HL-60/S4 treated with retinoic acid at 250 ng/mL for 4 days and 3 days (cell line): Measurements from ENCODE around the gene NIPAL4.
"Not testable (repeated sequence)": the region's sequence is repeated elsewhere in the genome, so short reads cannot be mapped to it uniquely, and the experiment has no call there.

ENCODE experiments used
- in situ Hi-C: fragments of 300-500 bp; cut with MboI; formaldehyde crosslinking; loops from 2 replicates; pipeline ENCODE4 v1.7.0; 2022; ENCODE audit warnings: low sequenced_read_pairs

NIPAL4 gene

GRCh38 chr5:157459715-157460599 is at the start of gene NIPAL4:
Gene NIPAL4 (plus strand): TSS chr5:157460213. CDS start chr5:157460321, 108 bp downstream.
- in situ Hi-C loops, result no loop called here

DNA sequence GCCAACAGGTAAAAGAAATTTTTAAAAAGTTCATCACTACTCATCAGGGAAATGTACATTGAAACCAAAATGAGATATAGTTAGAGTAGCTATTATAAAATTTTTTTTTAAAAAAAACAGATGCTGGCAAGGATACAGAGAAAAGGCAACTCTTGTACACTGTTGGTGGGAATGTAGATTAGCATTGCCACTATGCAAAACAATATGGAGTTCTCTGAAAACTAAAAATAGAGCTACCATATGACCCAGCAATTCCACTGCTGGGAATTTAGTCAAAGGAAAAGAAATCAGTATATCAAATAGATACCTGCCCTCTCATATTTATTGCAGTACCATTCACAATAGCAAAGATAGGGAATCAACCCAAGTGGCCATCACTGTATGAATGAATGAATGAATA is 44.2 kb upstream of the NIPAL4 start:
- in situ Hi-C loops, result no loop called here

GRCh38 chr5:157419521-157419920 is 40.5 kb upstream of the NIPAL4 start:
- in situ Hi-C loops, result not testable (repeated sequence)

DNA sequence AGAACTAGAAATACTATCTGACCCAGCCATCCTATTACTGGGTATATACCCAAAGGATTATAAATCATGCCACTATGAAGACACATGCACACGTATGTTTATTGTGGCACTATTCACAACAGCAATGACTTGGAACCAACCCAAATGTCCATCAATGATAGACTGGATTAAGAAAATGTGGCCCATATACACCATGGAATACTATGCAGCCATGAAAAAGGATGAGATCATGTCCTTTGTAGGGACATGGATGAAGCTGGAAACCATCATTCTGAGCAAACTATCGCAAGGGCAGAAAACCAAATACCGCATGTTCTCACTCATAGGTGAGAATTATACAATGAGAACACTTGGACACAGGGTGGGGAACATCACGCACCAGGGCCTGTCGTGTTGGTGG is 30.1 kb upstream of the NIPAL4 start:
- in situ Hi-C loops, result not testable (repeated sequence)

- in situ Hi-C loops, result no loop called here
These were observed 28.3 kb upstream of the NIPAL4 start for GRCh38 chr5:157431544-157432200.

- in situ Hi-C loops, result no loop called here
These were observed 25.9 kb upstream of the NIPAL4 start for GRCh38 chr5:157434096-157434495.

DNA sequence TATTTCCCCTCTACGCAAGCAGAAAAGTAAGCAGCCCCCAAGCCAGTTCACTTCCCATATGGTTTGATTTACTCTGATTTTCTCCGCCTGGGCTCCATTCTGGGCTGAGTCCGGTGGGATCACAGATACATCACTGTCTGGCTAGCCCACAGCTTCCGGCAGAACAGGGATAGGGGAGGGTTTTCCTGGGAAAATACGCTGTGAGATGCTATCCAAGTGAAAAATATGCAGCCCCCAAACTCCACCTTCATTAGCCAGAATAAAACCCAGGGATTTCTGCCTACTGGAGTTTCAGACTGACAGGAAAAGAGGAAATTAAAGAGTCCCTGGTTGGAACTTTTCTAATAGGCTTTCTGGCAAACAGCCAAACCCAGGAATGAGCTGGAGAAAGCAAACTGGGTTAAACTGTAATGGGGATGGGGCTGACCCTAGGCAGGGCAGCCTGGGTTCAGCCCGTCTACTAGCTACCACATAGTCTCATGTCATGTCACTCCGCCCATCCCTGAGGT is 16.9 kb upstream of the NIPAL4 start:
- in situ Hi-C loops, result no loop called here

DNA sequence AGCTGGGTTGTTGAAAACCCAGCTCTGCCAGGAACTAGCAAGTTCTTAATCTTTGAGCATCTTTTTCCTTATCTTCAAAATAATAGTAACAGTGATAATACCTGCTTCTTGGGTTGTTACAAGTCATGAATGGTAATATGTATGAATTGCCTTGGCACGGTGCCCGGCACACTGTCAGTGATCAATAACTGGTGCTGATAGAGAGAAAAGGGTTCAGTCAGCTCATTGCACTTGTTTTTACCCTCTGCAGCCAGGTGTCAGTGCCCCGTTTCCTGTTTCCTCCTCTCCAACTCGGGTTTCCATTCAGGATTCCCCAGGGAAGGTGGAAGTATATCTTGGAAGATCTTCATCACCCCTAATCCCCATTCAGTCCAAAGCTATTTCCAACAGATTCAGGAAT is 15.8 kb upstream of the NIPAL4 start:
- in situ Hi-C loops, result no loop called here

DNA sequence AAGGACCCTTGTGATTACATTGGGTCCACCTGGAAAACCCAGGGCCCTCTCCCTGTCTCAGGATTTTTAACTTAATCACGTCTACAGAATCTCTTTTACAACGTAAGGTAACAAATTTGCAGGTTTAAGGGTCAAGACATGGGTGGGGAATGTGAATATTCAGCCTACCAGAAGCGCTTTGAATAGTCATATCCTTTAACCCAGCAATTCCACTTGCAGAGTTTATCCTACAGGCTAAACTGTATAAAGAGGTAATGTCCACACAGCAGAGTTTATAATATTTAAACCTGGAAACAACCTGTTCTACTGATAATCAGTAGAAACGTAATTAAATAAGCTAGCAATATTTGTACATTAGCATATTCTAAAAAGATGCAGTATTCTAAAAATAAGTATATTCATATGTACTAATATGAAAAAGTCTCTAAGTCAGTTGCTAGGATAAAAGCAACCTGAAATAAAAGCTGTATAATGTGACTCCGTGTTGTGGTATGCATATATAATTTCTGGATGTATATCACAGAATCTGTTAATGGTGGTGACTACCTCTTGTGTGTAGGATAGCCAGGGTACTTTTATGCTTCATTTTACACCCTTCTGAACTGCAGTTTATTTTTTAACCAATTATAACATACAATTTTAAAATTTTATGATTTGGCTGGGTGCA is 14.1 kb upstream of the NIPAL4 start:
- in situ Hi-C loops, result no loop called here

GRCh38 chr5:157446412-157446935 is 13.5 kb upstream of the NIPAL4 start:
- in situ Hi-C loops, result no loop called here

GRCh38 chr5:157447201-157447637 is 12.8 kb upstream of the NIPAL4 start:
- in situ Hi-C loops, result no loop called here

DNA sequence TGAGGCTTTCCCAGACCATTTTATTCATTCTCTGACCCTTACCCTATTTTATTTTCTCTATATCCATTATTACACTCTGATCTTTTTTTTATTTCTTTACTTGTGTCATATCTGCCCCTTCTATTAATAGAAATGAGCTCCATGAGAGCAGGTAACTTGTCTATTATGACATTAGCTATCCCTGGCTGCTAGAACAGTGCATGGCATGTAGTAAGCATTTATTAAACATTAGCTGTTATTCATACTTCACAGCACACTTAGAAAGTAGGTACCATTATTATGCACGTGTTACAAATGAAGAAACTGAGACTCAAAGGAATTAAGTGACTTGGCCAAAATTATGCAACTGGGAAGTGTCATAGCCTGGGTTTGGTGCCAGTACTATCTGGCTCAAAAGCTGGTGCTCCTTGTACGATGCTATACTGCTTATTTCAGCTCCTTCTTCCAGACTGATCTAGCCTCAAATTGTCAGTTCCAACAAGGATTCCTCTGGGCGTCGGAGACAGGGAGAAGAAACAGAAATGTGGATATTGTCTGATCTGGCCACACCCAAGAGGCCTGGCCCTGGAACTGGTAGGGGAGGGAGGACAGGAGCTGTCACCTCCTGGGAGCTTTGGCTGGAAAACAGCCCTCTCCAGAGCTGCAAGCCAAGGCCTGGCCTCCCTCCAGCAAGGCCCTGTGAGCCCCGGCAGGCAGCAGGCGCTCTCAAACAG is 10.8 kb upstream of the NIPAL4 start:
- in situ Hi-C loops, result no loop called here

GRCh38 chr5:157450024-157450423 is 10.0 kb upstream of the NIPAL4 start:
- in situ Hi-C loops, result no loop called here

DNA sequence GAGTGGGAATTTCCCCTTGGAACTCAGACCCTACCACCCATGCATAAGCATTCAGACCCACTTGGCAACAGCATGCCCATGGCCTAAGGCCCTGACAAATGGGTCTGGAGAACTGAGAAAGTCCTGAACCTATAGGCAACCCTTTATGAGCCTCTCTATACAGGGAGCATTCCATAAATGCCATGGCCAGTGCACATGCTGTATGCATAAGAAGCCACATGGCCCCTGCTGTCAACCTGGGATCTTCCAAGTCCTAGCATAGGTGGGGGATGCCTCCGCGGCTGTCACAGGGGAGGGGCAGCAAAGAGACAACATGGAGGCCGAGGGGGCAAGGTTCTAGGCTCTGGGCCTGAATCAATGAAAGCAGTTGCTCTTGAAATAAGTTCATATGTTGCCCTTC is 8.2 kb upstream of the NIPAL4 start:
- in situ Hi-C loops, result no loop called here

- in situ Hi-C loops, result no loop called here
These were observed 5.7 kb upstream of the NIPAL4 start for GRCh38 chr5:157454273-157454672.

DNA sequence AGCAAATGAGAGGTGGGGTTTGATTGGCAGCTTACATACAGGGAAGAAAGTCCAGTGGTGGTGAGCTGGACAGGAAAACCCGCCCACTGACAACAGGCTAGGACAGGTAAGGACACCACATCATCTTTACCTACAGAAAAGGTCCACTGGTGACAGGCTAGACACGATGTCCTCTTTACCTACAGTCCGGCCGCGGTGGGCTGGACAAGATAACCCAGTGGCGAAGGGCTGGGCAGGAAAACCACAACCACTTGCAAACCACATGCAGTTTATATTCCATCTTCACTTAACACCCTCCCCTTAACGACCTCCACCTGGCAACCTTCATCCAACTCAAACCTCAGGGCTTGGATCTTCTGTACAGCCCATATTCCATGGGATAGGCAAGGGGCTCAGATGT is 5.0 kb upstream of the NIPAL4 start:
- in situ Hi-C loops, result no loop called here

GRCh38 chr5:157456301-157456700 is 3.7 kb upstream of the NIPAL4 start:
- in situ Hi-C loops, result no loop called here

- in situ Hi-C loops, result no loop called here
These were observed 2.6 kb upstream of the NIPAL4 start for GRCh38 chr5:157457391-157457790.

- in situ Hi-C loops, result no loop called here
These were observed 1.2 kb upstream of the NIPAL4 start for GRCh38 chr5:157458835-157459234.

- in situ Hi-C loops, result no loop called here
These were observed 1.1 kb downstream of the NIPAL4 start for GRCh38 chr5:157460921-157461792.
